ENCODE measurements around the gene SLC49A4.

GRCh38 chr3:122892118-122892960 is 97.5 kb downstream of the SLC49A4 start:
- TF ChIP-seq CTCF (conservative IDR thresholded peaks at IDR 0.05; ENCODE audit: low read depth, low read length) (no peak), EZH2 (IDR thresholded peaks at IDR 0.05; ENCODE audit: borderline replicate concordance, low read depth, low read length, poor library complexity, severe bottlenecking) (no peak)
